Liver (tissue), 4 donors: Measurements from ENCODE around the gene CAMKMT. TPM values are rescaled to one million over a fixed set of nuclear protein-coding genes. Genes with fewer than 3 reads are reported as not detected.

Experiments
- polyA plus RNA-seq, 2 donors: library from polyadenylated mRNA; stranded (reverse) in 1 of 2; unstranded in 1 of 2; fragments of 200-250 nt in 1 of 2; fragments of >200 nt in 1 of 2; fragmentation: Nextera tagmentation in 1 of 2; extraction: Ambion mirVana in 1 of 2; gene quantifications; one replicate each; pipeline versions ENCODE4 v1.2.1 to v1.2.3, GENCODE V29; 2013 to 2015
- total RNA-seq, 2 donors: library from RNA; depleted of rRNA; stranded (reverse); fragments of >200 nt; gene quantifications; one replicate each; pipeline ENCODE4 v1.2.3, GENCODE V29; 2014
- donor health status: healthy.
- donor health status: healthy.
- donor health status: healthy.

The CAMKMT gene
- total and polyA plus RNA-seq, 4 donors: 1.5 to 12.7 (median 7.1) TPM

Other genes starting within 250 kb of the CAMKMT start
- gene PPM1B, start 193.1 kb upstream of the CAMKMT start, total RNA-seq: 10 to 100 TPM; 36.4 to 38.5 TPM
- gene PPM1B, start 193.1 kb upstream of the CAMKMT start, polyA plus RNA-seq: 10 to 100 TPM; 13.5 to 25.2 TPM
- gene SLC3A1, start 86.5 kb upstream of the CAMKMT start, total RNA-seq: 1 to 10 TPM in 1 of 2 donors, under 1 TPM in 1; 0.84 to 4.5 TPM
- gene SLC3A1, start 86.5 kb upstream of the CAMKMT start, polyA plus RNA-seq: 1 to 10 TPM; 1.6 to 9.1 TPM
- 10 to 100 TPM; 14.0 to 18.8 TPM for gene PREPL, start 453 bp upstream of the CAMKMT start, total RNA-seq
- 1 to 10 TPM; 7.9 to 9.5 TPM for gene PREPL, start 453 bp upstream of the CAMKMT start, polyA plus RNA-seq